ENCODE data around the gene ERVK3-1. TPM values are rescaled to one million over a fixed set of nuclear protein-coding genes. Genes with fewer than 3 reads are reported as not detected.

Gene ERVK3-1
- total RNA-seq, 6 donors from 2014 or later: 24.3 to 50.5 (median 37.0) TPM

GRCh38 chr19:58336820-58337219 is 31.6 kb downstream of the ERVK3-1 start:
- WGBS, 2 donors: 93 to 96% methylated on average over 3 to 4 of the region's 4 CpGs
- ATAC-seq (ENCODE audit: low FRiP score in 2 of 2) (no peak), DNase-seq (no peak)
- H3K36me3 ChIP-seq: peaks cover 0 to 55% (median 26%) of the 10 kb centered on the region in 4 donors
- no peaks in the 10 kb centered on the region for H3K9me3 ChIP-seq
- H3K27me3 ChIP-seq: no peaks in the 10 kb centered on the region
- H3K4me1 ChIP-seq: no peaks in the 10 kb centered on the region
- no peak overlapping the region for H3K4me3 ChIP-seq
- H3K27ac ChIP-seq: no peak overlapping the region
- no peak for TF ChIP-seq CTCF (IDR thresholded peaks at IDR 0.05)
- TF ChIP-seq POLR2AphosphoS5 (IDR thresholded peaks at IDR 0.05): no peak
- no peak for TF ChIP-seq EP300 (IDR thresholded peaks at IDR 0.05)
- no peak for TF ChIP-seq POLR2A (IDR thresholded peaks at IDR 0.05)

- no peaks in the 10 kb centered on the region for H3K9me3 ChIP-seq
- no peak overlapping the region for H3K4me3 ChIP-seq
- DNase-seq (no peak), ATAC-seq (ENCODE audit: low FRiP score in 2 of 2) (no peak)
- H3K4me1 ChIP-seq: no peaks in the 10 kb centered on the region
- H3K27me3 ChIP-seq: no peaks in the 10 kb centered on the region
- WGBS, 2 donors: 98 to 100% methylated on average over 8 to 11 of the region's 11 CpGs
- H3K36me3 ChIP-seq: peaks cover 0 to 55% (median 26%) of the 10 kb centered on the region in 4 donors
- TF ChIP-seq POLR2A (IDR thresholded peaks at IDR 0.05) (no peak), EP300 (IDR thresholded peaks at IDR 0.05) (no peak), CTCF (IDR thresholded peaks at IDR 0.05) (no peak), POLR2AphosphoS5 (IDR thresholded peaks at IDR 0.05) (no peak)
- H3K27ac ChIP-seq: no peak overlapping the region
Observed at GRCh38 chr19:58338336-58338735, 33.2 kb downstream of the ERVK3-1 start.

GRCh38 chr19:58338825-58339558 is 33.8 kb downstream of the ERVK3-1 start:
- ATAC-seq (ENCODE audit: low FRiP score in 2 of 2) (no peak), DNase-seq (peak in 1 of 2 donors; percentile 50)
- H3K9me3 ChIP-seq: no peaks in the 10 kb centered on the region
- peaks cover 0 to 55% (median 26%) of the 10 kb centered on the region in 4 donors for H3K36me3 ChIP-seq
- no peak overlapping the region for H3K27ac ChIP-seq
- TF ChIP-seq CTCF (IDR thresholded peaks at IDR 0.05) (no peak), POLR2AphosphoS5 (IDR thresholded peaks at IDR 0.05) (no peak), EP300 (IDR thresholded peaks at IDR 0.05) (no peak), POLR2A (IDR thresholded peaks at IDR 0.05) (no peak)
- no peaks in the 10 kb centered on the region for H3K27me3 ChIP-seq
- H3K4me3 ChIP-seq: no peak overlapping the region
- no peaks in the 10 kb centered on the region for H3K4me1 ChIP-seq
- 71 to 84% methylated on average over 7 to 30 of the region's 30 CpGs for WGBS, 2 donors

GRCh38 chr19:58345558-58345957 is 40.4 kb downstream of the ERVK3-1 start:
- Histone ChIP-seq H3K4me1 (peaks cover 9 to 29% (median 18%) of the 10 kb centered on the region in 4 donors), H3K36me3 (peaks cover 0 to 9% (median 0%) of the 10 kb centered on the region in 4 donors), H3K27ac (no peak overlapping the region), H3K4me3 (no peak overlapping the region), H3K9me3 (no peaks in the 10 kb centered on the region), H3K27me3 (peaks cover 0 to 12% (median 2%) of the 10 kb centered on the region in 4 donors)
- WGBS, 2 donors: 73 to 82% methylated on average over 5 of the region's 5 CpGs
- DNase-seq (no peak), ATAC-seq (ENCODE audit: low FRiP score in 2 of 2) (no peak)
- TF ChIP-seq POLR2A (IDR thresholded peaks at IDR 0.05) (no peak), POLR2AphosphoS5 (IDR thresholded peaks at IDR 0.05) (no peak), EP300 (IDR thresholded peaks at IDR 0.05) (no peak), CTCF (IDR thresholded peaks at IDR 0.05) (no peak)
